Measurements from ENCODE around the gene SULT4A1.

SULT4A1 gene

DNA sequence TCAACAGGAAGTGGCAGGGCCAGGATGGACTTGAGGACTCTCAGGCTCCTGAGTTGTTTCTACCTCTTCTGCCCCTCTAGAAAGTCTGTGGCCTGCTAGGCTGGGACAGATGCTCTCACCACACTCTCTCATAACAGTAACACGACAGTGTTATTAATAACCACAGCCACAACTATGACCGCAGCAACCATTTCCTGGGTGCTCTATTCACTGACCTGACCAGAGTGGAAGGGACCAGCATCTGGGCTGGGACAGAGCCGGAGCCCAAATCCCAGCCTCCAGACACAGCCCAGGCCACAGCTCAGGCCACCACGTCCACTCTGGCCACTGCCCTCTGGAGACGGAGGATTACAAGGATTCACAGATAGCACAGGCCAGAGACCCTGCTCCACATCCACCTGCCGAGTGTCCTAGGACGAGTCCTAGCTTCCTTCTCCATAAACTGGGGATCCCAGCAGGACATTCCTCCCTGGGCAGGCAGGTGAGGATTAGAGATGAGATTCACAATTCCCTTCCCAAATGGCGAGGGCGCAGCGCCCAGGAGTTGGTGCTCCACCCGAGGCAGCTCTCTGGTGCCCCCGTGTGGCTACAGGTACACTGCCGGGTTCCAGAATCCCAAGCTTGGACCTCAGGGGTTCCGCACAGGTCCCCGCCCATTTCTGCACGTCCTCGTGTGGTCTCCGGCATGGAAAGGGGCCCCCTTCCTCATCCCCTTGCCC is 22.4 kb upstream of the SULT4A1 start:
- Histone ChIP-seq H3K36me3 (replicated peaks; ENCODE audit: insufficient read depth, low read length) (no peaks in the 10 kb centered on the region), H3K4me2 (ENCODE audit: low read depth, low read length) (peak overlapping the region; percentile 56; the same call in 1 of the 2 replicates), H2AFZ (ENCODE audit: low read length) (0 out of 2 replicates have a peak overlapping the region, but pooled peaks have one; percentile 14)

DNA sequence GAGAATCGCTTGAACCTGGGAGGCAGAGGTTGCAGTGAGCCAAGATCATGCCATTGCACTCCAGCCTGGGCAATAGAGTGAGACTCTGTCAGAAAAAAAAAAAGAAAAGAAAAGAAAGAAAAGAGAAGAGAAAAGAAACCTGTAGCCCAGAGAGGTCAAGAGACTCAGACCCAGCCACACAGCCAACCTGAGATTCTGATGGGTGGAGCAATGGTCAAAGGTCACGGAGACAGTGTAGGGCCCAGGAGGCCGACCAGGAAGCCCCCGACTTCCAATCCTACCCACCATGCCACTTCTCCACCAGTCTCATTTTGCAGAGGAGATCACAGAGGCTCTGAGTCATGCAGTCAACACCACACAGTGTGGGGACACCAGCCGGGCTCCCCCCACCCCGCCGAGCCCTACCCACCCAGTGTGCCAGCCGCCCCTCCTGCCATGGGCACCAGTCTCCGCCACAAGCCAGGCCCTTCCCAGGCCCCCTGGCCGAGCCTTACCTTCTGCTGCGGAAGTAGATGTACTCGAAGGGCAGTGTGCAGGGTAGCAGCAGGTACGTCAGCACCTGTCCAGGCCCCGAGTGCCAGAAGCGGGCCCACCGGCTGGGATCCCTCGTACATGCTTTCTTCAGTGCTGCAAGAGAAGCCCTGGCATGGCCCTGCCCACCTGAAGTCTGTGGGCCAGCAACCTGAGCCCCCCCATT is 21.6 kb upstream of the SULT4A1 start:
- Histone ChIP-seq H3K27ac (ENCODE audit: low read length) (no peak overlapping the region), H3K36me3 (replicated peaks; ENCODE audit: insufficient read depth, low read length) (no peaks in the 10 kb centered on the region), H3K9me3 (replicated peaks; ENCODE audit: insufficient read depth, low read length) (no peaks in the 10 kb centered on the region), H4K20me1 (ENCODE audit: insufficient read depth, low read length) (no peaks in the 10 kb centered on the region), H3K79me2 (ENCODE audit: low read length) (no peaks in the 10 kb centered on the region), H2AFZ (ENCODE audit: low read length) (no peak overlapping the region), H3K4me1 (ENCODE audit: low read length) (peaks cover 7% of the 10 kb centered on the region; the same call in 1 of the 2 replicates), H3K27me3 (replicated peaks; ENCODE audit: insufficient read depth, low read length) (peaks cover 64% of the 10 kb centered on the region), H3K4me3 (ENCODE audit: low read length) (no peak overlapping the region), H3K9ac (ENCODE audit: low read length) (no peak overlapping the region), H3F3A (ENCODE audit: insufficient read depth, low read length) (no peaks in the 10 kb centered on the region; the same call in 1 of the 2 replicates), H3K4me2 (ENCODE audit: low read depth, low read length) (no peak overlapping the region), H3K9me2 (replicated peaks; ENCODE audit: insufficient read depth, low read length) (no peaks in the 10 kb centered on the region)
- DNase-seq, result no peak
- TF ChIP-seq EZH2phosphoT487 (IDR thresholded peaks at IDR 0.05; ENCODE audit: low read length), result no peak

More for the DNA sequence above, 22.4 kb upstream of the SULT4A1 start:
- peak; percentile 45 for DNase-seq
- Histone ChIP-seq H3K27ac (ENCODE audit: low read length) (no peak overlapping the region), H3F3A (ENCODE audit: insufficient read depth, low read length) (no peaks in the 10 kb centered on the region; the same call in 1 of the 2 replicates), H3K4me3 (ENCODE audit: low read length) (no peak overlapping the region; the same call in 1 of the 2 replicates), H3K27me3 (replicated peaks; ENCODE audit: insufficient read depth, low read length) (peaks cover 64% of the 10 kb centered on the region), H3K9me3 (replicated peaks; ENCODE audit: insufficient read depth, low read length) (no peaks in the 10 kb centered on the region), H4K20me1 (ENCODE audit: insufficient read depth, low read length) (no peaks in the 10 kb centered on the region), H3K9ac (ENCODE audit: low read length) (no peak overlapping the region), H3K9me2 (replicated peaks; ENCODE audit: insufficient read depth, low read length) (no peaks in the 10 kb centered on the region), H3K79me2 (ENCODE audit: low read length) (no peaks in the 10 kb centered on the region), H3K4me1 (ENCODE audit: low read length) (peaks cover 7% of the 10 kb centered on the region; the same call in 1 of the 2 replicates)
- TF ChIP-seq, protein P1, sequence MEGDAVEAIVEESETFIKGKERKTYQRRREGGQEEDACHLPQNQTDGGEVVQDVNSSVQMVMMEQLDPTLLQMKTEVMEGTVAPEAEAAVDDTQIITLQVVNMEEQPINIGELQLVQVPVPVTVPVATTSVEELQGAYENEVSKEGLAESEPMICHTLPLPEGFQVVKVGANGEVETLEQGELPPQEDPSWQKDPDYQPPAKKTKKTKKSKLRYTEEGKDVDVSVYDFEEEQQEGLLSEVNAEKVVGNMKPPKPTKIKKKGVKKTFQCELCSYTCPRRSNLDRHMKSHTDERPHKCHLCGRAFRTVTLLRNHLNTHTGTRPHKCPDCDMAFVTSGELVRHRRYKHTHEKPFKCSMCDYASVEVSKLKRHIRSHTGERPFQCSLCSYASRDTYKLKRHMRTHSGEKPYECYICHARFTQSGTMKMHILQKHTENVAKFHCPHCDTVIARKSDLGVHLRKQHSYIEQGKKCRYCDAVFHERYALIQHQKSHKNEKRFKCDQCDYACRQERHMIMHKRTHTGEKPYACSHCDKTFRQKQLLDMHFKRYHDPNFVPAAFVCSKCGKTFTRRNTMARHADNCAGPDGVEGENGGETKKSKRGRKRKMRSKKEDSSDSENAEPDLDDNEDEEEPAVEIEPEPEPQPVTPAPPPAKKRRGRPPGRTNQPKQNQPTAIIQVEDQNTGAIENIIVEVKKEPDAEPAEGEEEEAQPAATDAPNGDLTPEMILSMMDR (IDR thresholded peaks at IDR 0.05; ENCODE audit: low read length), result peak; percentile 82
- no peak for TF ChIP-seq EZH2 (optimal IDR thresholded peaks at IDR 0.05; ENCODE audit: low read depth, low read length)
- no peak for TF ChIP-seq EZH2phosphoT487 (IDR thresholded peaks at IDR 0.05; ENCODE audit: low read length)

DNA sequence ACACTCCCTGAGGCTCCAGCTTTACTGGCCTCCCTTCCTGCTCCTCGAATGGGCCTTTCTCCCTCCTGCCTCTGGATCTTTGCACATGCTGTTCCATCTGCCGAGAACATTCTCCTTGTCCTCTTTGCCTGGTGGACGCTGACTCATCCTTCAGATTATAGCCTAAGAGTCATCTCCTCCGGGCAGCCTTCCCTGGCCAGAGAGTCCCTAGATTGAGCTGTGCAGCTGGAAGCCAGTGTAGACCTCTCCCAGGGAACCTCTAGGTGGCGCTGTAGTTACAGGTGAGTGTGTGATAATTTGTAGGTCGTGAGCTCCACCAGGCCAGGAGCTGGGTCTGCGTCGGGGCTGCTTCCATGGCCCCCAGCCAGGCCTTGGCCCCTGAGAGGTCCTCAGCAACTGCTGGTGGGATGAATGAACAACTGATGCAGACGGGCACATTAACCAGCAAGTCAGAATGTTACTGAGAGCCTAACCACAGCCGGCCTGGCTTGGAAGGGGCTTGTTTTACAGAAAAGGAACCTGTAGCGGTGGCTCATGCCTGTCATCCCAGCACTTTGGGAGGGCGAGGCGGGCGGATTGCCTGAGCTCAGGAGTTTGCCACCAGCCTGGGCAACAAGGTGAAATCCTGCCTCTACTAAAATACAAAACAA is 20.8 kb upstream of the SULT4A1 start:
- Histone ChIP-seq H3K79me2 (ENCODE audit: low read length) (no peaks in the 10 kb centered on the region), H3F3A (ENCODE audit: insufficient read depth, low read length) (no peaks in the 10 kb centered on the region; the same call in 1 of the 2 replicates), H3K9ac (ENCODE audit: low read length) (no peak overlapping the region), H3K9me3 (replicated peaks; ENCODE audit: insufficient read depth, low read length) (no peaks in the 10 kb centered on the region), H3K27ac (ENCODE audit: low read length) (no peak overlapping the region), H3K36me3 (replicated peaks; ENCODE audit: insufficient read depth, low read length) (no peaks in the 10 kb centered on the region), H2AFZ (ENCODE audit: low read length) (no peak overlapping the region), H3K4me2 (ENCODE audit: low read depth, low read length) (no peak overlapping the region), H3K4me1 (ENCODE audit: low read length) (peaks cover 7% of the 10 kb centered on the region; the same call in 1 of the 2 replicates), H4K20me1 (ENCODE audit: insufficient read depth, low read length) (no peaks in the 10 kb centered on the region), H3K27me3 (replicated peaks; ENCODE audit: insufficient read depth, low read length) (peaks cover 67% of the 10 kb centered on the region), H3K4me3 (ENCODE audit: low read length) (no peak overlapping the region), H3K9me2 (replicated peaks; ENCODE audit: insufficient read depth, low read length) (no peaks in the 10 kb centered on the region)
- TF ChIP-seq, protein P1 (IDR thresholded peaks at IDR 0.05; ENCODE audit: low read length), result peak; percentile 76
- no peak for TF ChIP-seq EZH2phosphoT487 (IDR thresholded peaks at IDR 0.05; ENCODE audit: low read length)
- TF ChIP-seq EZH2 (optimal IDR thresholded peaks at IDR 0.05; ENCODE audit: low read depth, low read length), result no peak
- DNase-seq, result peak; percentile 61
